ENCODE measurements around the gene BNIP1. TPM values are rescaled to one million over a fixed set of nuclear protein-coding genes. Genes with fewer than 3 reads are reported as not detected.

BNIP1 gene
- total RNA-seq, 1 experiment from 2014 or later, result 12.3 TPM

DNA sequence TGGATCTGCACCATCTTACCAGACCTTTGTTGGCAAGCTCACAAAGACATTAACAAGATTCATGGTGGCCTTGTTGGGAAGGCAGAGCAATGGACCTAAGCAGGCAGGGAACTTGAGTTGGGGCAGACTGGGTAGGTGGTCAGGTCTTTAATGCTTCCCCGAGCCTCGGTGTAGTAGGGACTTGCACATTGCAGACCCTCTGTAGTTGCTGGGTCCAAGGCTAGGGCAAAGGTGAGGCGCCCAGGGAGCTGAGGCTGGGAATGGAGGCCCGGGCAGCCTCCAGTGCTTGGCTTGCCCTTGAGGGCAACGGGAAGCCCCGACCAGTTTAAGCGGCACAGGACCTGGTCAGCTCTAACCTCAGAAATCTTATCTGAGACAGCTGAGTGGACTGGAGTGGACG is 66.5 kb downstream of the BNIP1 start:
- Histone ChIP-seq H3K4me1 (ENCODE audit: control insufficient read depth, insufficient read depth, low read length) (no peaks in the 10 kb centered on the region), H3K9me3 (ENCODE audit: control insufficient read depth, insufficient read depth, low read depth, low read length) (no peaks in the 10 kb centered on the region), H3K27ac (ENCODE audit: low read length) (no peak overlapping the region), H3K27me3 (ENCODE audit: control insufficient read depth, insufficient read depth, low read length) (no peaks in the 10 kb centered on the region), H3K4me3 (ENCODE audit: low read depth in 2 of 2, low read length in 2 of 2) (no peak overlapping the region), H3K36me3 (ENCODE audit: control insufficient read depth, insufficient read depth, low read length) (no peaks in the 10 kb centered on the region)
- ChIA-PET POLR2A (no interaction called here), CTCF (no interaction called here)
- BruUV-seq (replicated peaks), result no TSS peak
- no peak for ATAC-seq
- no peak for DNase-seq (ENCODE audit: low read depth, low spot score)
- intact Hi-C loops (cut with micrococcal nuclease; ENCODE audit: unreplicated experiment) (no loop called here), in situ Hi-C loops (cut with HindIII; ENCODE audit: low pct_unique_long_range_greater_than_20kb, low sequenced_read_pairs) (no loop called here)
- TF ChIP-seq, protein P1, sequence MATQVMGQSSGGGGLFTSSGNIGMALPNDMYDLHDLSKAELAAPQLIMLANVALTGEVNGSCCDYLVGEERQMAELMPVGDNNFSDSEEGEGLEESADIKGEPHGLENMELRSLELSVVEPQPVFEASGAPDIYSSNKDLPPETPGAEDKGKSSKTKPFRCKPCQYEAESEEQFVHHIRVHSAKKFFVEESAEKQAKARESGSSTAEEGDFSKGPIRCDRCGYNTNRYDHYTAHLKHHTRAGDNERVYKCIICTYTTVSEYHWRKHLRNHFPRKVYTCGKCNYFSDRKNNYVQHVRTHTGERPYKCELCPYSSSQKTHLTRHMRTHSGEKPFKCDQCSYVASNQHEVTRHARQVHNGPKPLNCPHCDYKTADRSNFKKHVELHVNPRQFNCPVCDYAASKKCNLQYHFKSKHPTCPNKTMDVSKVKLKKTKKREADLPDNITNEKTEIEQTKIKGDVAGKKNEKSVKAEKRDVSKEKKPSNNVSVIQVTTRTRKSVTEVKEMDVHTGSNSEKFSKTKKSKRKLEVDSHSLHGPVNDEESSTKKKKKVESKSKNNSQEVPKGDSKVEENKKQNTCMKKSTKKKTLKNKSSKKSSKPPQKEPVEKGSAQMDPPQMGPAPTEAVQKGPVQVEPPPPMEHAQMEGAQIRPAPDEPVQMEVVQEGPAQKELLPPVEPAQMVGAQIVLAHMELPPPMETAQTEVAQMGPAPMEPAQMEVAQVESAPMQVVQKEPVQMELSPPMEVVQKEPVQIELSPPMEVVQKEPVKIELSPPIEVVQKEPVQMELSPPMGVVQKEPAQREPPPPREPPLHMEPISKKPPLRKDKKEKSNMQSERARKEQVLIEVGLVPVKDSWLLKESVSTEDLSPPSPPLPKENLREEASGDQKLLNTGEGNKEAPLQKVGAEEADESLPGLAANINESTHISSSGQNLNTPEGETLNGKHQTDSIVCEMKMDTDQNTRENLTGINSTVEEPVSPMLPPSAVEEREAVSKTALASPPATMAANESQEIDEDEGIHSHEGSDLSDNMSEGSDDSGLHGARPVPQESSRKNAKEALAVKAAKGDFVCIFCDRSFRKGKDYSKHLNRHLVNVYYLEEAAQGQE (IDR thresholded peaks at IDR 0.05; ENCODE audit: insufficient read depth in 1 of 2, low read depth in 2 of 2, low read length in 1 of 2), result no peak
- TF ChIP-seq POLR2AphosphoS5 (IDR thresholded peaks at IDR 0.05; ENCODE audit: low read depth, low read length), result no peak
- no peak for TF ChIP-seq SIN3A (IDR thresholded peaks at IDR 0.05; ENCODE audit: borderline replicate concordance, insufficient read depth, low read depth, low read length)
- no peak for TF ChIP-seq TCF7L2 (IDR thresholded peaks at IDR 0.05; ENCODE audit: low read depth, low read length)
- TF ChIP-seq, protein P2, sequence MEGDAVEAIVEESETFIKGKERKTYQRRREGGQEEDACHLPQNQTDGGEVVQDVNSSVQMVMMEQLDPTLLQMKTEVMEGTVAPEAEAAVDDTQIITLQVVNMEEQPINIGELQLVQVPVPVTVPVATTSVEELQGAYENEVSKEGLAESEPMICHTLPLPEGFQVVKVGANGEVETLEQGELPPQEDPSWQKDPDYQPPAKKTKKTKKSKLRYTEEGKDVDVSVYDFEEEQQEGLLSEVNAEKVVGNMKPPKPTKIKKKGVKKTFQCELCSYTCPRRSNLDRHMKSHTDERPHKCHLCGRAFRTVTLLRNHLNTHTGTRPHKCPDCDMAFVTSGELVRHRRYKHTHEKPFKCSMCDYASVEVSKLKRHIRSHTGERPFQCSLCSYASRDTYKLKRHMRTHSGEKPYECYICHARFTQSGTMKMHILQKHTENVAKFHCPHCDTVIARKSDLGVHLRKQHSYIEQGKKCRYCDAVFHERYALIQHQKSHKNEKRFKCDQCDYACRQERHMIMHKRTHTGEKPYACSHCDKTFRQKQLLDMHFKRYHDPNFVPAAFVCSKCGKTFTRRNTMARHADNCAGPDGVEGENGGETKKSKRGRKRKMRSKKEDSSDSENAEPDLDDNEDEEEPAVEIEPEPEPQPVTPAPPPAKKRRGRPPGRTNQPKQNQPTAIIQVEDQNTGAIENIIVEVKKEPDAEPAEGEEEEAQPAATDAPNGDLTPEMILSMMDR (IDR thresholded peaks at IDR 0.05), result no peak

- Histone ChIP-seq H3K27me3 (ENCODE audit: control insufficient read depth, insufficient read depth, low read length) (no peaks in the 10 kb centered on the region), H3K27ac (ENCODE audit: low read length) (no peak overlapping the region), H3K4me1 (ENCODE audit: control insufficient read depth, insufficient read depth, low read length) (no peaks in the 10 kb centered on the region), H3K36me3 (ENCODE audit: control insufficient read depth, insufficient read depth, low read length) (no peaks in the 10 kb centered on the region), H3K9me3 (ENCODE audit: control insufficient read depth, insufficient read depth, low read depth, low read length) (no peaks in the 10 kb centered on the region), H3K4me3 (ENCODE audit: low read depth in 2 of 2, low read length in 2 of 2) (no peak overlapping the region)
- no TSS peak for BruUV-seq (replicated peaks)
- ATAC-seq (no peak; the same call in 1 of the 2 replicates), DNase-seq (ENCODE audit: low read depth, low spot score) (no peak)
- in situ Hi-C loops (cut with HindIII; ENCODE audit: low pct_unique_long_range_greater_than_20kb, low sequenced_read_pairs), result no loop called here
- CTCF ChIA-PET, result no interaction called here
- POLR2A ChIA-PET, result no interaction called here
- TF ChIP-seq, protein P1 (IDR thresholded peaks at IDR 0.05; ENCODE audit: insufficient read depth in 1 of 2, low read depth in 2 of 2, low read length in 1 of 2), result no peak
- TF ChIP-seq POLR2AphosphoS5 (IDR thresholded peaks at IDR 0.05; ENCODE audit: low read depth, low read length) (no peak), TCF7L2 (IDR thresholded peaks at IDR 0.05; ENCODE audit: low read depth, low read length) (no peak), SIN3A (IDR thresholded peaks at IDR 0.05; ENCODE audit: borderline replicate concordance, insufficient read depth, low read depth, low read length) (no peak)
- TF ChIP-seq, protein P2 (IDR thresholded peaks at IDR 0.05), result no peak
- intact Hi-C loops (cut with micrococcal nuclease; ENCODE audit: unreplicated experiment), result no loop called here
Observed at GRCh38 chr5:173211284-173211683, 67.0 kb downstream of the BNIP1 start.

All from Panc1 (cell line).